Thyroid gland (tissue), 4 donors: ENCODE measurements around the gene HNRNPAB. TPM values are rescaled to one million over a fixed set of nuclear protein-coding genes. Genes with fewer than 3 reads are reported as not detected.
A peak's percentile ranks its signal among the peaks of the same experiment; 100 is the strongest.
"Not testable (repeated sequence)": the region's sequence is repeated elsewhere in the genome, so short reads cannot be mapped to it uniquely, and the experiment has no call there.

Experiments
- DNase-seq, 2 donors: peaks; one replicate each; pipeline ENCODE4 v3.0.0-alpha.2; 2019
- H3K27ac ChIP-seq, 3 donors: fragments of 200-600 bp; sonication (generic); 1 replicate in 2 of 3; 2 replicates in 1 of 3; pipeline ENCODE4 v1.5.1; 2016 to 2019; ENCODE audit warnings: mild to moderate bottlenecking in 1 of 3, moderate library complexity in 1 of 3
- H3K27me3 ChIP-seq: fragments of 200-600 bp; sonication (generic); one replicate; pipeline ENCODE4 v1.5.1; 2019
- H3K36me3 ChIP-seq, 2 donors: fragments of 200-600 bp; sonication (generic); one replicate each; pipeline ENCODE4 v1.5.1; 2016 to 2019
- H3K4me1 ChIP-seq, 2 donors: fragments of 200-600 bp; sonication (generic); one replicate each; pipeline ENCODE4 v1.5.1; 2017 to 2019
- H3K4me3 ChIP-seq, 3 donors: fragments of 200-600 bp; sonication (generic); replicated peaks in 1 of 3; 1 replicate in 2 of 3; 2 replicates in 1 of 3; pipeline ENCODE4 v1.5.1; 2016; ENCODE audit warnings: mild to moderate bottlenecking in 1 of 3
- H3K9me3 ChIP-seq: fragments of 200-600 bp; sonication (generic); one replicate; pipeline ENCODE4 v1.5.1; 2017
- CTCF ChIP-seq, 6 experiments: fragments of 200-600 bp in 3 of 6; fragments of 450-650 bp in 3 of 6; sonication (generic) in 3 of 6; IDR thresholded peaks; one replicate each; pipeline ENCODE4 v1.5.1; 2016 to 2019; ENCODE audit warnings: antibody characterized with exemption in 6 of 6, mild to moderate bottlenecking in 2 of 6, inconsistent platforms in 1 of 6, moderate library complexity in 1 of 6
- POLR2A ChIP-seq, 2 donors: fragments of 450-650 bp; IDR thresholded peaks; one replicate each; pipeline ENCODE4 v1.6.1; 2017; ENCODE audit warnings: antibody characterized with exemption in 2 of 2, mild to moderate bottlenecking in 2 of 2, moderate library complexity in 1 of 2
- WGBS, 2 donors: methylation state at CpG; one replicate each; pipeline ENCODE4 v1.1.5; 2017; 5-methylcytosine and 5-hydroxymethylcytosine counted together
- intact Hi-C: fragments of 100-400 bp; cut with DNase I; formaldehyde crosslinking; loops from one replicate; pipeline ENCODE4 v1.15.1; 2023
- total RNA-seq, 4 donors: library from RNA; depleted of rRNA; stranded (reverse); fragments of >200 nt; gene quantifications; one replicate each; pipeline ENCODE4 v1.2.3, GENCODE V29; 2016

HNRNPAB gene
- total RNA-seq, 4 donors from 2014 or later: 65.0 to 111 (median 90.4) TPM

- intact Hi-C loops: no loop called here
- TF ChIP-seq POLR2A (IDR thresholded peaks at IDR 0.05) (peak in 1 of 2 donors; percentile 30), CTCF (IDR thresholded peaks at IDR 0.05) (no peak)
- H3K36me3 ChIP-seq: no peaks in the 10 kb centered on the region
- H3K9me3 ChIP-seq: no peaks in the 10 kb centered on the region
- H3K27ac ChIP-seq: peak overlapping the region; percentile 74 to 84 (median 78)
- no peak overlapping the region for H3K4me3 ChIP-seq
- H3K4me1 ChIP-seq: peaks cover 18 to 64% of the 10 kb centered on the region in 2 donors
- 17 to 21% methylated on average over 4 of the region's 4 CpGs for WGBS, 2 donors
- no peaks in the 10 kb centered on the region for H3K27me3 ChIP-seq
- peak; percentile 85 for DNase-seq
Observed at GRCh38 chr5:178236679-178237078, 32.3 kb downstream of the HNRNPAB start.

GRCh38 chr5:178237431-178238312 is 33.3 kb downstream of the HNRNPAB start:
- peak overlapping the region; percentile 74 to 84 (median 78) for H3K27ac ChIP-seq
- TF ChIP-seq POLR2A (IDR thresholded peaks at IDR 0.05) (no peak), CTCF (IDR thresholded peaks at IDR 0.05) (no peak)
- intact Hi-C loops: no loop called here
- peak in 1 of 2 donors; percentile 42 for DNase-seq
- no peaks in the 10 kb centered on the region for H3K27me3 ChIP-seq
- H3K4me3 ChIP-seq: no peak overlapping the region
- no peaks in the 10 kb centered on the region for H3K9me3 ChIP-seq
- H3K36me3 ChIP-seq: no peaks in the 10 kb centered on the region
- H3K4me1 ChIP-seq: peaks cover 14 to 62% of the 10 kb centered on the region in 2 donors
- WGBS, 2 donors: 74 to 78% methylated on average over 7 of the region's 13 CpGs

- DNase-seq: no peak
- no peak for TF ChIP-seq CTCF (IDR thresholded peaks at IDR 0.05)
- TF ChIP-seq POLR2A (IDR thresholded peaks at IDR 0.05): no peak
- peaks cover 13 to 56% of the 10 kb centered on the region in 2 donors for H3K4me1 ChIP-seq
- WGBS, 2 donors: 99 to 100% methylated on average over 5 of the region's 6 CpGs
- peak overlapping the region in 2 of 3 donors; percentile 74 to 78 for H3K27ac ChIP-seq
- H3K36me3 ChIP-seq: no peaks in the 10 kb centered on the region
- intact Hi-C loops: no loop called here
- H3K4me3 ChIP-seq: no peak overlapping the region
- H3K9me3 ChIP-seq: no peaks in the 10 kb centered on the region
- H3K27me3 ChIP-seq: no peaks in the 10 kb centered on the region
Observed at GRCh38 chr5:178238313-178238635, 33.9 kb downstream of the HNRNPAB start.

GRCh38 chr5:178238711-178239592 is 34.6 kb downstream of the HNRNPAB start:
- Histone ChIP-seq H3K4me3 (no peak overlapping the region), H3K36me3 (no peaks in the 10 kb centered on the region), H3K27ac (peak overlapping the region in 2 of 3 donors; percentile 66 to 74), H3K9me3 (no peaks in the 10 kb centered on the region), H3K4me1 (peaks cover 13 to 56% of the 10 kb centered on the region in 2 donors), H3K27me3 (no peaks in the 10 kb centered on the region)
- 71 to 76% methylated on average over 7 to 9 of the region's 17 CpGs for WGBS, 2 donors
- DNase-seq: no peak
- no peak for TF ChIP-seq CTCF (IDR thresholded peaks at IDR 0.05)
- no peak for TF ChIP-seq POLR2A (IDR thresholded peaks at IDR 0.05)
- intact Hi-C loops: no loop called here

- Histone ChIP-seq H3K27ac (peak overlapping the region in 2 of 3 donors; percentile 66 to 74), H3K4me1 (peaks cover 13 to 53% of the 10 kb centered on the region in 2 donors)
- 82 to 89% methylated on average over 4 to 6 of the region's 16 CpGs for WGBS, 2 donors
Observed at GRCh38 chr5:178239626-178240301, 35.4 kb downstream of the HNRNPAB start.

More at GRCh38 chr5:178239626-178240301, 35.4 kb downstream of the HNRNPAB start:
- H3K36me3 ChIP-seq, intact Hi-C loops, H3K9me3 ChIP-seq, H3K27me3 ChIP-seq, H3K4me3 ChIP-seq, DNase-seq: not testable (repeated sequence)
